ENCODE data around the gene GPR146.

GPR146 gene

GRCh38 chr7:1100386-1100785, 56.0 kb downstream of the GPR146 start:
- WGBS (ENCODE audit: extremely low coverage, insufficient coverage, low lambda C conversion rate): no CpG with 5 or more reads among the region's 14 CpGs
- Histone ChIP-seq H2BK15ac (replicated peaks; ENCODE audit: low read depth) (no peak overlapping the region), H3K27ac (ENCODE audit: low read depth, low read length) (no peak overlapping the region)

DNA sequence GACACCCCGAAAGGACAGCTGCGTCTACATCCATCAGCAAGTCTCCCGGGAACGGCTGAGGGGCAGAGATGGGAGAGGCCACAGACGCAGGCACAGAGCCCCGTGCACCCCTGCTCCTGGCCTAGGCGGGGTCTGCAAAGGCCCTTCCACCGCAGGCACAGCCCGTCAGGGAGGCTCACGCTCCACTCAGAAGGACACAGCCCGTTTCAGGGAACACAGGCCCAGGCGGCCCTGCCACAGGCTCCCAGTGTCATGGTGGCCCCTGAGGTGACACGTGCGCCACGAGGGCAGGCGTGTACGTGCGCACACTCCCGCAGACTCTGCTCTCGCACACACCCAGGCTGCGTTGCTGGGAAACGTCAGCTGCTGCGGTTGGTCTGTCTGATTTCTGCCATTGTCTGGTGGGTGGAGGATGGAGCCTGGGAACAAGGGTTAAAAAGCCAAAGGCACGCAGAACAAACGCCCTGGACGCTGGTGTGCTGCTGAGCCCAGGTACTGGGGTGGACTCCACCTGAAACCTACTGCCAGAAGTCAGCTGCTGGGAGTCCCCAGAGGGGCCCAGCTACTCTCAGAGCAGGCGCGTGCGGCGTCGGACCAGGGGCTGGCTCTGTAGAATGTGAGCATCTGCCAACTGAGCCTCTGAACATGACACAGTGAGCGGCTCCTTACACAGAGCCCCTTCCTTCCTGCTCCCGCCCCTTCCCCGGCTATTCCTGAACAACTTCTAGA, 56.7 kb downstream of the GPR146 start:
- Histone ChIP-seq H3K23ac (ENCODE audit: low read length) (no peak overlapping the region), H4K5ac (ENCODE audit: low read length) (no peak overlapping the region), H3K27me3 (ENCODE audit: insufficient read depth, low read length, poor library complexity) (no peaks in the 10 kb centered on the region), H4K8ac (ENCODE audit: low read depth, low read length) (no peak overlapping the region), H3K79me2 (ENCODE audit: control insufficient read depth, insufficient read depth, low read length) (no peaks in the 10 kb centered on the region), H2BK120ac (ENCODE audit: low read depth, low read length) (no peak overlapping the region), H3K4me3 (ENCODE audit: low read length) (no peak overlapping the region), H3K79me1 (ENCODE audit: low read length) (peaks cover 5% of the 10 kb centered on the region), H3K18ac (ENCODE audit: low read length) (no peak overlapping the region), H3K4me2 (ENCODE audit: low read length) (no peak overlapping the region), H3K4ac (ENCODE audit: low read depth, low read length) (no peak overlapping the region), H2AK5ac (ENCODE audit: low read length) (no peak overlapping the region), H3K56ac (ENCODE audit: low read length) (no peak overlapping the region), H2BK15ac (replicated peaks; ENCODE audit: low read depth) (no peak overlapping the region), H3K9ac (ENCODE audit: low read length) (no peak overlapping the region), H3K4me1 (ENCODE audit: control insufficient read depth, low read depth, low read length) (no peaks in the 10 kb centered on the region), H3K36me3 (ENCODE audit: control insufficient read depth, insufficient read depth, low read length) (peaks cover 2% of the 10 kb centered on the region), H2BK5ac (ENCODE audit: low read length) (no peak overlapping the region), H3K27ac (ENCODE audit: low read depth, low read length) (no peak overlapping the region)
- no peak for DNase-seq
- no CpG with 5 or more reads among the region's 34 CpGs for WGBS (ENCODE audit: extremely low coverage, insufficient coverage, low lambda C conversion rate)

More at GRCh38 chr7:1100386-1100785, 56.0 kb downstream of the GPR146 start:
- no peak overlapping the region for H2BK120ac ChIP-seq (ENCODE audit: low read depth, low read length)
- no peak overlapping the region for H4K5ac ChIP-seq (ENCODE audit: low read length)
- no peaks in the 10 kb centered on the region for H3K27me3 ChIP-seq (ENCODE audit: insufficient read depth, low read length, poor library complexity)
- H2BK5ac ChIP-seq (ENCODE audit: low read length): no peak overlapping the region
- H3K4me1 ChIP-seq (ENCODE audit: control insufficient read depth, low read depth, low read length): no peaks in the 10 kb centered on the region
- no peak overlapping the region for H3K23ac ChIP-seq (ENCODE audit: low read length)
- H3K36me3 ChIP-seq (ENCODE audit: control insufficient read depth, insufficient read depth, low read length): peaks cover 2% of the 10 kb centered on the region
- DNase-seq: no peak
- H3K4ac ChIP-seq (ENCODE audit: low read depth, low read length): no peak overlapping the region
- H3K18ac ChIP-seq (ENCODE audit: low read length): no peak overlapping the region
- no peak overlapping the region for H3K56ac ChIP-seq (ENCODE audit: low read length)
- H3K4me2 ChIP-seq (ENCODE audit: low read length): no peak overlapping the region
- H3K79me1 ChIP-seq (ENCODE audit: low read length): peaks cover 7% of the 10 kb centered on the region
- H3K79me2 ChIP-seq (ENCODE audit: control insufficient read depth, insufficient read depth, low read length): no peaks in the 10 kb centered on the region
- no peak overlapping the region for H3K9ac ChIP-seq (ENCODE audit: low read length)
- H2AK5ac ChIP-seq (ENCODE audit: low read length): no peak overlapping the region
- no peak overlapping the region for H4K8ac ChIP-seq (ENCODE audit: low read depth, low read length)
- no peak overlapping the region for H3K4me3 ChIP-seq (ENCODE audit: low read length)

DNA sequence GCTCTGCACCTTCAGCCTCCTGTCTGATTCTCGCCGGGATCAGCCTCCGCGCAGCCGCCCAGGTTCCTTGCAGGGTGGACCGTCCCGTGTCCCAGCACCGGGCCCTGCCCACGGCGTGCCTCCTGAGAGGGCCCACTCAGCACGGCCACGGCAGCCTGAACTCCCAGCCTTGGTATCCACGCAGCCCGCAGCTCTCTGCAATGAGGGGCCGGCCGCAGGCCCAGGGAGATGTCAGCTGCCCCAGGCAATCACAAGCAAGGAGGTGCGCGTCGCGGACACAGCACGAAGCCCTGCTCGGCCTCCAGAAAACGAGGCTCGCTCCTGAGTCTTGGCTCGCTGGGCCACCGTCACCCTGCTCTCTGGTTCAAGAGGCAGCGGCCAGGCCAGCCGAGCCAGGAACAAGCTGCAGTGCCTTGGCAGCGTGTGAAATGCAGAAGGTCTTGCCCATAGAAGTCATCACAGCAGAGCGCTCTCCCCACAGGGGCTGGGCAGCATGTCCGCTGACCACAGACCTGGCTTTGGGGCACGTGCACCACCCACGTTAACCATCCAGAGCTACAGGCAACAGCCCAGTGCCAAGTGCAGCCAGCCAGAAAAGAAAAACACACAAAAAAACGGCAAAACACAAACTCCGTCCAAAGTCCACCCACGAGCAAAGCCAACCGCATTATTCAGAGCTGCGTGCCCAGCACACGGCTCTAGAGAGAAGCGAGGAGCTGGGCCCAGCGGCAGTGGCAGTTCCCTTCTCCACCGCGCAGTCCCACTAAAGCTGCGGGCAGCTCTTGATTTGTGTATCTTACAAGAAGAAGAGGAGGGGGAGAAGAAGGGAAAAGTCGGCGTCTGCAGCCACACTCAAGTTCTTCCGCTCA, 57.5 kb downstream of the GPR146 start:
- H3K4me3 ChIP-seq (ENCODE audit: low read length): no peak overlapping the region
- no peak overlapping the region for H3K56ac ChIP-seq (ENCODE audit: low read length)
- no peak overlapping the region for H4K8ac ChIP-seq (ENCODE audit: low read depth, low read length)
- no peak overlapping the region for H3K4ac ChIP-seq (ENCODE audit: low read depth, low read length)
- H4K5ac ChIP-seq (ENCODE audit: low read length): no peak overlapping the region
- WGBS (ENCODE audit: extremely low coverage, insufficient coverage, low lambda C conversion rate): no CpG with 5 or more reads among the region's 47 CpGs
- no peaks in the 10 kb centered on the region for H3K79me2 ChIP-seq (ENCODE audit: control insufficient read depth, insufficient read depth, low read length)
- H2BK120ac ChIP-seq (ENCODE audit: low read depth, low read length): no peak overlapping the region
- H2BK15ac ChIP-seq (replicated peaks; ENCODE audit: low read depth): no peak overlapping the region
- H3K23ac ChIP-seq (ENCODE audit: low read length): no peak overlapping the region
- H3K79me1 ChIP-seq (ENCODE audit: low read length): peaks cover 5% of the 10 kb centered on the region
- H2BK5ac ChIP-seq (ENCODE audit: low read length): no peak overlapping the region
- H3K27ac ChIP-seq (ENCODE audit: low read depth, low read length): no peak overlapping the region
- H3K4me2 ChIP-seq (ENCODE audit: low read length): no peak overlapping the region
- H3K9ac ChIP-seq (ENCODE audit: low read length): no peak overlapping the region
- H2AK5ac ChIP-seq (ENCODE audit: low read length): no peak overlapping the region
- peaks cover 2% of the 10 kb centered on the region for H3K36me3 ChIP-seq (ENCODE audit: control insufficient read depth, insufficient read depth, low read length)
- no peak overlapping the region for H3K18ac ChIP-seq (ENCODE audit: low read length)
- no peaks in the 10 kb centered on the region for H3K27me3 ChIP-seq (ENCODE audit: insufficient read depth, low read length, poor library complexity)
- DNase-seq: no peak
- no peaks in the 10 kb centered on the region for H3K4me1 ChIP-seq (ENCODE audit: control insufficient read depth, low read depth, low read length)

GRCh38 chr7:1103009-1103788, 58.9 kb downstream of the GPR146 start:
- no peak overlapping the region for H4K5ac ChIP-seq (ENCODE audit: low read length)
- H2BK5ac ChIP-seq (ENCODE audit: low read length): no peak overlapping the region
- no peak overlapping the region for H3K56ac ChIP-seq (ENCODE audit: low read length)
- H3K4me2 ChIP-seq (ENCODE audit: low read length): no peak overlapping the region
- H3K36me3 ChIP-seq (ENCODE audit: control insufficient read depth, insufficient read depth, low read length): peaks cover 2% of the 10 kb centered on the region
- no peak overlapping the region for H3K9ac ChIP-seq (ENCODE audit: low read length)
- no peaks in the 10 kb centered on the region for H3K27me3 ChIP-seq (ENCODE audit: insufficient read depth, low read length, poor library complexity)
- H2BK120ac ChIP-seq (ENCODE audit: low read depth, low read length): no peak overlapping the region
- H2AK5ac ChIP-seq (ENCODE audit: low read length): no peak overlapping the region
- no peak overlapping the region for H3K18ac ChIP-seq (ENCODE audit: low read length)
- H3K4me3 ChIP-seq (ENCODE audit: low read length): no peak overlapping the region
- no peak for DNase-seq
- H3K4ac ChIP-seq (ENCODE audit: low read depth, low read length): no peak overlapping the region
- no peak overlapping the region for H3K23ac ChIP-seq (ENCODE audit: low read length)
- no peak overlapping the region for H3K27ac ChIP-seq (ENCODE audit: low read depth, low read length)
- H4K8ac ChIP-seq (ENCODE audit: low read depth, low read length): no peak overlapping the region
- H3K79me1 ChIP-seq (ENCODE audit: low read length): peaks cover 1% of the 10 kb centered on the region
- H3K4me1 ChIP-seq (ENCODE audit: control insufficient read depth, low read depth, low read length): no peaks in the 10 kb centered on the region
- H2BK15ac ChIP-seq (replicated peaks; ENCODE audit: low read depth): no peak overlapping the region
- no peaks in the 10 kb centered on the region for H3K79me2 ChIP-seq (ENCODE audit: control insufficient read depth, insufficient read depth, low read length)
- WGBS (ENCODE audit: extremely low coverage, insufficient coverage, low lambda C conversion rate): no CpG with 5 or more reads among the region's 34 CpGs

GRCh38 chr7:1103789-1104515, 59.6 kb downstream of the GPR146 start:
- Histone ChIP-seq H3K4me3 (ENCODE audit: low read length) (no peak overlapping the region), H3K27me3 (ENCODE audit: insufficient read depth, low read length, poor library complexity) (no peaks in the 10 kb centered on the region), H3K23ac (ENCODE audit: low read length) (no peak overlapping the region), H3K4ac (ENCODE audit: low read depth, low read length) (no peak overlapping the region), H3K4me1 (ENCODE audit: control insufficient read depth, low read depth, low read length) (no peaks in the 10 kb centered on the region), H3K9ac (ENCODE audit: low read length) (no peak overlapping the region), H3K27ac (ENCODE audit: low read depth, low read length) (no peak overlapping the region), H3K4me2 (ENCODE audit: low read length) (no peak overlapping the region), H4K5ac (ENCODE audit: low read length) (no peak overlapping the region), H3K79me2 (ENCODE audit: control insufficient read depth, insufficient read depth, low read length) (no peaks in the 10 kb centered on the region), H3K36me3 (ENCODE audit: control insufficient read depth, insufficient read depth, low read length) (peaks cover 2% of the 10 kb centered on the region), H2AK5ac (ENCODE audit: low read length) (no peak overlapping the region), H3K79me1 (ENCODE audit: low read length) (peaks cover 1% of the 10 kb centered on the region), H4K8ac (ENCODE audit: low read depth, low read length) (no peak overlapping the region), H2BK15ac (replicated peaks; ENCODE audit: low read depth) (no peak overlapping the region), H2BK120ac (ENCODE audit: low read depth, low read length) (no peak overlapping the region), H2BK5ac (ENCODE audit: low read length) (no peak overlapping the region), H3K18ac (ENCODE audit: low read length) (no peak overlapping the region), H3K56ac (ENCODE audit: low read length) (no peak overlapping the region)
- no peak for DNase-seq
- no CpG with 5 or more reads among the region's 21 CpGs for WGBS (ENCODE audit: extremely low coverage, insufficient coverage, low lambda C conversion rate)
